Measurements from ENCODE around the gene C7.

DNA sequence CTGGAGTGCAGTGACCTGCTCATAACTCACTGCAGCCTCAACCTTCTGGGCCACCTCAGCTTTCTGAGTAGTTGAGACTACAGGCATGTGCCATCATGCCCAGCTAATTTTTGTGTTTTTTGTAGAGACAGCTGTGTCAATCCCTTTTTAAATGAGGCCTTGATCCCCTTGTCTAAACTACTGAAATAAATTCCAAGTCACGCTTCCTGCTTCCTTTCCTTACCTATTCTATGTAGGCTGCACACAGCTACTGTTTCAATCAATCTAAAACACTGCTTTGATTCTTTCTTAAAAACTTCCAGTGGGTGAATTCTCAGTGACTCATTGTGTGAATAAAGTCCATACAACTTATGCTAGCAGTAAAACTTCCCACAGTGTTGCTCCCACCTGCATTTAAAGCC, 2.9 kb upstream of the C7 start:
- TF ChIP-seq POLR2AphosphoS5 (IDR thresholded peaks at IDR 0.05; ENCODE audit: low read length) (no peak), FOS (IDR thresholded peaks at IDR 0.05; ENCODE audit: borderline replicate concordance, extremely low read depth, insufficient read length) (no peak), NRF1 (conservative IDR thresholded peaks at IDR 0.05; ENCODE audit: low read depth, low read length) (no peak), EGR1 (IDR thresholded peaks at IDR 0.05; ENCODE audit: borderline replicate concordance in 1 of 2, low read depth in 2 of 2, low read length in 2 of 2) (no peak), MTA3 (IDR thresholded peaks at IDR 0.05; ENCODE audit: borderline replicate concordance, low read length) (no peak), FOXM1 (IDR thresholded peaks at IDR 0.05; ENCODE audit: low read depth, low read length) (no peak), NR2C2 (IDR thresholded peaks at IDR 0.05; ENCODE audit: borderline replicate concordance, control insufficient read depth, insufficient read length, low read depth) (no peak), TARDBP (IDR thresholded peaks at IDR 0.05; ENCODE audit: borderline replicate concordance) (no peak)
- TF ChIP-seq, protein P1, sequence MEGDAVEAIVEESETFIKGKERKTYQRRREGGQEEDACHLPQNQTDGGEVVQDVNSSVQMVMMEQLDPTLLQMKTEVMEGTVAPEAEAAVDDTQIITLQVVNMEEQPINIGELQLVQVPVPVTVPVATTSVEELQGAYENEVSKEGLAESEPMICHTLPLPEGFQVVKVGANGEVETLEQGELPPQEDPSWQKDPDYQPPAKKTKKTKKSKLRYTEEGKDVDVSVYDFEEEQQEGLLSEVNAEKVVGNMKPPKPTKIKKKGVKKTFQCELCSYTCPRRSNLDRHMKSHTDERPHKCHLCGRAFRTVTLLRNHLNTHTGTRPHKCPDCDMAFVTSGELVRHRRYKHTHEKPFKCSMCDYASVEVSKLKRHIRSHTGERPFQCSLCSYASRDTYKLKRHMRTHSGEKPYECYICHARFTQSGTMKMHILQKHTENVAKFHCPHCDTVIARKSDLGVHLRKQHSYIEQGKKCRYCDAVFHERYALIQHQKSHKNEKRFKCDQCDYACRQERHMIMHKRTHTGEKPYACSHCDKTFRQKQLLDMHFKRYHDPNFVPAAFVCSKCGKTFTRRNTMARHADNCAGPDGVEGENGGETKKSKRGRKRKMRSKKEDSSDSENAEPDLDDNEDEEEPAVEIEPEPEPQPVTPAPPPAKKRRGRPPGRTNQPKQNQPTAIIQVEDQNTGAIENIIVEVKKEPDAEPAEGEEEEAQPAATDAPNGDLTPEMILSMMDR (IDR thresholded peaks at IDR 0.05 in 2 of 3, conservative IDR thresholded peaks at IDR 0.05 in 1 of 3; ENCODE audit: control insufficient read depth in 2 of 3, extremely low read depth in 1 of 3, insufficient read depth in 1 of 3, low read depth in 3 of 3, low read length in 3 of 3), result no peak
- TF ChIP-seq, protein P2, sequence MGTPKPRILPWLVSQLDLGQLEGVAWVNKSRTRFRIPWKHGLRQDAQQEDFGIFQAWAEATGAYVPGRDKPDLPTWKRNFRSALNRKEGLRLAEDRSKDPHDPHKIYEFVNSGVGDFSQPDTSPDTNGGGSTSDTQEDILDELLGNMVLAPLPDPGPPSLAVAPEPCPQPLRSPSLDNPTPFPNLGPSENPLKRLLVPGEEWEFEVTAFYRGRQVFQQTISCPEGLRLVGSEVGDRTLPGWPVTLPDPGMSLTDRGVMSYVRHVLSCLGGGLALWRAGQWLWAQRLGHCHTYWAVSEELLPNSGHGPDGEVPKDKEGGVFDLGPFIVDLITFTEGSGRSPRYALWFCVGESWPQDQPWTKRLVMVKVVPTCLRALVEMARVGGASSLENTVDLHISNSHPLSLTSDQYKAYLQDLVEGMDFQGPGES (IDR thresholded peaks at IDR 0.05), result no peak
- TF ChIP-seq, protein P3, sequence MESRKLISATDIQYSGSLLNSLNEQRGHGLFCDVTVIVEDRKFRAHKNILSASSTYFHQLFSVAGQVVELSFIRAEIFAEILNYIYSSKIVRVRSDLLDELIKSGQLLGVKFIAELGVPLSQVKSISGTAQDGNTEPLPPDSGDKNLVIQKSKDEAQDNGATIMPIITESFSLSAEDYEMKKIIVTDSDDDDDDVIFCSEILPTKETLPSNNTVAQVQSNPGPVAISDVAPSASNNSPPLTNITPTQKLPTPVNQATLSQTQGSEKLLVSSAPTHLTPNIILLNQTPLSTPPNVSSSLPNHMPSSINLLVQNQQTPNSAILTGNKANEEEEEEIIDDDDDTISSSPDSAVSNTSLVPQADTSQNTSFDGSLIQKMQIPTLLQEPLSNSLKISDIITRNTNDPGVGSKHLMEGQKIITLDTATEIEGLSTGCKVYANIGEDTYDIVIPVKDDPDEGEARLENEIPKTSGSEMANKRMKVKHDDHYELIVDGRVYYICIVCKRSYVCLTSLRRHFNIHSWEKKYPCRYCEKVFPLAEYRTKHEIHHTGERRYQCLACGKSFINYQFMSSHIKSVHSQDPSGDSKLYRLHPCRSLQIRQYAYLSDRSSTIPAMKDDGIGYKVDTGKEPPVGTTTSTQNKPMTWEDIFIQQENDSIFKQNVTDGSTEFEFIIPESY (IDR thresholded peaks at IDR 0.05), result no peak
